ENCODE data around the gene FAF1. TPM values are rescaled to one million over a fixed set of nuclear protein-coding genes. Genes with fewer than 3 reads are reported as not detected.
"Not testable (repeated sequence)": the region's sequence is repeated elsewhere in the genome, so short reads cannot be mapped to it uniquely, and the experiment has no call there.

FAF1 gene
- total RNA-seq, 2 experiments from 2014 or later = 43.5 to 44.0 TPM

DNA sequence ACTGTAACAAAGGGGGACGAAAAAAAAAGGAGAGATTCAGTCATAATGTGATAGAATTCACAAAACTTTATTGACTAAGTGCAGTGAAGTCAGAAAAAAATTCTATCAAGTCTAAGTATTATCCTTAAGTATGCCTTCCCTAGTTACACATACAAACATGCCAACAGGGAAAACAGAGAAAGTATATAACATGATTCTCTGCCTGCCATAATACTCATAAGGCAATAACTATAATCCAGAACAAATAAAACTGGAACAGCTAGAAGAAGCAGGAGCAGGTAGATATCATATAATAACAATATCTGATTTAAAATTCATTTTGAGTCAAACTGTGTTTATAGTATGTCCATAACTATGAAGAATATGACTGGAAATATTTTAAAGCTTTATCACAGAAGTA is 184.3 kb downstream of the FAF1 start:
- H3K4me1 ChIP-seq (ENCODE audit: insufficient read depth, low read length) = no peaks in the 10 kb centered on the region
- H3K27ac ChIP-seq (ENCODE audit: low read depth in 1 of 2, low read length in 2 of 2) = no peak overlapping the region
- no peaks in the 10 kb centered on the region for H3K27me3 Mint-ChIP-seq
- ChIA-PET POLR2A (interaction anchor here (0.6 kb wide), 1 partner anchor 9 kb away, joined by 3 read pairs; no protein-coding TSS in a partner anchor), CTCF (interaction anchor here (2.3 kb wide), 1 partner anchor 8 kb away, joined by 7 read pairs; no protein-coding TSS in a partner anchor)
- DNase-seq (no peak), ATAC-seq (ENCODE audit: poor library complexity) (no peak)
- no peak for TF ChIP-seq CTCF (IDR thresholded peaks at IDR 0.05)
- intact Hi-C loops (cut with DNase I, micrococcal nuclease) = loop anchor here (2.0 to 10.0 kb wide), 2 partner anchors 269 to 989 kb away; no protein-coding TSS in a partner anchor
- peaks cover 14% of the 10 kb centered on the region for H3K36me3 ChIP-seq (ENCODE audit: insufficient read depth, low read length)
- H3K36me3 Mint-ChIP-seq (ENCODE audit: low read depth) = peaks cover 15% of the 10 kb centered on the region
- H3K4me3 ChIP-seq (ENCODE audit: low read length) = no peak overlapping the region
- H3K9me3 ChIP-seq (ENCODE audit: control insufficient read depth in 1 of 2, insufficient read depth in 1 of 2, low read length in 2 of 2) = no peaks in the 10 kb centered on the region
- peaks cover 7% of the 10 kb centered on the region for H3K4me1 Mint-ChIP-seq (ENCODE audit: low read depth)
- H3K4me3 Mint-ChIP-seq = no peak overlapping the region
- H3K27ac Mint-ChIP-seq = no peak overlapping the region
- H3K9me3 Mint-ChIP-seq = no peaks in the 10 kb centered on the region
- H3K27me3 ChIP-seq (ENCODE audit: control insufficient read depth in 1 of 2, insufficient read depth in 2 of 2, low read length in 2 of 2) = no peaks in the 10 kb centered on the region

DNA sequence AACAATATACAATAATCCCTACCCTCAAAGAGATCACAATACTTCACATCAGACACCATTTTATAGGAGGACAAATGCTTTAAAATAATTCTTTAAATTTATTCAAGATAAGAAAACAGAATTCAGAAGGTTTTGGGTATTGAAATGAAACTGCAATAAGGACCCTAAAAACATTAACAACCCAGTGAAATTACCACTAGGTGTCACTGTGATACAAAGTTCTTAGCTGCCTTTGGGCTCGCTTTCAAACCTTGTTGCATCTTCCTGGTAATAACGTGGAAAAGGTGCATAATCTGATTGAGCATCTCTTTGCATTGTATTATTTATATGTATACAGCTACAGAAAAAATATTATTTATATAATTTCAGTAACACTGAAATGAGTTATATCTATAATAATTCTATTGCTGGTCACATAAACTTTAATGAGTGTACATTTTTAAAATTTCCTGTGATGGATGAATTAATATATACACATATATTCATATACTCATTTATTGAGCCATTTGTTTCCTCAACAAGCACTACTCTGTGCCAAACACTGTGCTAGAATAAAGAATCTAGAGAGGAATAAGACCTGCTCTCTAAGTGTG is 185.2 kb downstream of the FAF1 start:
- peaks cover 7% of the 10 kb centered on the region for H3K36me3 ChIP-seq (ENCODE audit: insufficient read depth, low read length)
- Mint-ChIP-seq H3K9me3 (no peaks in the 10 kb centered on the region), H3K27me3 (no peaks in the 10 kb centered on the region), H3K4me3 (no peak overlapping the region), H3K27ac (no peak overlapping the region), H3K36me3 (ENCODE audit: low read depth) (peaks cover 6% of the 10 kb centered on the region), H3K4me1 (ENCODE audit: low read depth) (peaks cover 8% of the 10 kb centered on the region)
- no peaks in the 10 kb centered on the region for H3K27me3 ChIP-seq (ENCODE audit: control insufficient read depth in 1 of 2, insufficient read depth in 2 of 2, low read length in 2 of 2)
- POLR2A ChIA-PET = interaction anchor here (1.1 to 1.3 kb wide), 2 partner anchors 414 to 416 kb away, joined by 3 to 5 read pairs; no protein-coding TSS in a partner anchor
- peak in 4 of 14 experiments; percentile 8 to 68 (median 57) for DNase-seq
- ATAC-seq (ENCODE audit: poor library complexity) = no peak
- no peak overlapping the region for H3K4me3 ChIP-seq (ENCODE audit: low read length)
- intact Hi-C loops (cut with DNase I, micrococcal nuclease) = loop anchor here (1.0 to 10.0 kb wide), 3 partner anchors 270 to 990 kb away; no protein-coding TSS in a partner anchor
- H3K27ac ChIP-seq (ENCODE audit: low read depth in 1 of 2, low read length in 2 of 2) = no peak overlapping the region
- CTCF ChIA-PET = interaction anchor here (0.8 to 3.2 kb wide), 10 partner anchors 9 to 417 kb away, joined by 3 to 15 read pairs (median 4); no protein-coding TSS in a partner anchor
- H3K4me1 ChIP-seq (ENCODE audit: insufficient read depth, low read length) = no peaks in the 10 kb centered on the region
- no peaks in the 10 kb centered on the region for H3K9me3 ChIP-seq (ENCODE audit: control insufficient read depth in 1 of 2, insufficient read depth in 1 of 2, low read length in 2 of 2)
- TF ChIP-seq CTCF (IDR thresholded peaks at IDR 0.05) = peak; percentile 86

- no peak overlapping the region for H3K4me3 Mint-ChIP-seq
- peaks cover 40% of the 10 kb centered on the region for H3K36me3 Mint-ChIP-seq (ENCODE audit: low read depth)
- DNase-seq (no peak), ATAC-seq (ENCODE audit: poor library complexity) (no peak)
- Histone ChIP-seq H3K9me3 (ENCODE audit: control insufficient read depth in 1 of 2, insufficient read depth in 1 of 2, low read length in 2 of 2) (no peaks in the 10 kb centered on the region), H3K27me3 (ENCODE audit: control insufficient read depth in 1 of 2, insufficient read depth in 2 of 2, low read length in 2 of 2) (no peaks in the 10 kb centered on the region), H3K4me3 (ENCODE audit: low read length) (no peak overlapping the region), H3K36me3 (ENCODE audit: insufficient read depth, low read length) (peaks cover 2% of the 10 kb centered on the region), H3K27ac (ENCODE audit: low read depth in 1 of 2, low read length in 2 of 2) (no peak overlapping the region), H3K4me1 (ENCODE audit: insufficient read depth, low read length) (no peaks in the 10 kb centered on the region)
- ChIA-PET CTCF (no interaction called here), POLR2A (interaction anchor here (1.0 kb wide), 1 partner anchor 9 kb away, joined by 3 read pairs; no protein-coding TSS in a partner anchor)
- H3K4me1 Mint-ChIP-seq (ENCODE audit: low read depth) = peaks cover 40% of the 10 kb centered on the region
- TF ChIP-seq CTCF (IDR thresholded peaks at IDR 0.05) = no peak
- no peak overlapping the region for H3K27ac Mint-ChIP-seq
- intact Hi-C loops (cut with DNase I, micrococcal nuclease) = no loop called here
- no peaks in the 10 kb centered on the region for H3K9me3 Mint-ChIP-seq
- no peaks in the 10 kb centered on the region for H3K27me3 Mint-ChIP-seq
These were observed 193.4 kb downstream of the FAF1 start for GRCh38 chr1:50766688-50767087.

DNA sequence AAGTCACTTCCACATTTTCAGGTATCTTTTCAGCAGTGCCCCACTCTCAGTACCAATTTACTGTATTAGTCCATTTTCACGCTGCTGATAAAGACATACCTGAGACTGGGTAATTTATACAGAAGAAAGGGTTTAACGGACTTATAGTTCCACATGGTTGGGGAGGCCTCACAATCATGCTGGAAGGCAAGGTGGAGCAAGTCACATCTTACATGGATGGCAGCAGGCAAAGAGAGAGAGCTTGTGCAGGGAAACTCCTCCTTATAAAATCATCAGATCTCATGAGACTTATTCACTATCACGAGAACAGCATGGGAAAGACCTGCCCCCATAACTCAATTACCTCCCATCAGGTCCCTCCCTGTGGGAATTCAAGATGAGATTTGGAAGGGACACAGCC is 203.5 kb downstream of the FAF1 start:
- ATAC-seq (ENCODE audit: poor library complexity); DNase-seq; intact Hi-C loops (cut with DNase I, micrococcal nuclease); H3K4me3 ChIP-seq (ENCODE audit: low read length); CTCF ChIA-PET; H3K9me3 Mint-ChIP-seq; POLR2A ChIA-PET; H3K27ac ChIP-seq (ENCODE audit: low read depth in 1 of 2, low read length in 2 of 2); H3K36me3 ChIP-seq (ENCODE audit: insufficient read depth, low read length); H3K27me3 ChIP-seq (ENCODE audit: control insufficient read depth in 1 of 2, insufficient read depth in 2 of 2, low read length in 2 of 2); H3K9me3 ChIP-seq (ENCODE audit: control insufficient read depth in 1 of 2, insufficient read depth in 1 of 2, low read length in 2 of 2); H3K27ac Mint-ChIP-seq; H3K27me3 Mint-ChIP-seq; H3K4me1 ChIP-seq (ENCODE audit: insufficient read depth, low read length); H3K4me1 Mint-ChIP-seq (ENCODE audit: low read depth); H3K4me3 Mint-ChIP-seq: not testable (repeated sequence)
- H3K36me3 Mint-ChIP-seq (ENCODE audit: low read depth) = peaks cover 64% of the 10 kb centered on the region

- H3K36me3 Mint-ChIP-seq (ENCODE audit: low read depth) = peaks cover 50% of the 10 kb centered on the region
- H3K9me3 ChIP-seq (ENCODE audit: control insufficient read depth in 1 of 2, insufficient read depth in 1 of 2, low read length in 2 of 2); ATAC-seq (ENCODE audit: poor library complexity); H3K27ac Mint-ChIP-seq; H3K36me3 ChIP-seq (ENCODE audit: insufficient read depth, low read length); H3K4me3 ChIP-seq (ENCODE audit: low read length); H3K27ac ChIP-seq (ENCODE audit: low read depth in 1 of 2, low read length in 2 of 2); H3K4me1 Mint-ChIP-seq (ENCODE audit: low read depth); CTCF ChIA-PET; intact Hi-C loops (cut with DNase I, micrococcal nuclease); H3K9me3 Mint-ChIP-seq; POLR2A ChIA-PET; H3K27me3 Mint-ChIP-seq; H3K4me3 Mint-ChIP-seq; H3K4me1 ChIP-seq (ENCODE audit: insufficient read depth, low read length); H3K27me3 ChIP-seq (ENCODE audit: control insufficient read depth in 1 of 2, insufficient read depth in 2 of 2, low read length in 2 of 2); DNase-seq: not testable (repeated sequence)
These were observed 205.3 kb downstream of the FAF1 start for GRCh38 chr1:50754764-50755163.
